K562 (cell line): ENCODE measurements around the gene MSL3. TPM values are rescaled to one million over a fixed set of nuclear protein-coding genes. Genes with fewer than 3 reads are reported as not detected.

Experiments used
- ATAC-seq: fragments of 200-7000 bp; cut with Tn5 transposase; 3 replicates; pipeline ENCODE4 v1.9.1; 2020; ENCODE audit warnings: moderate library complexity
- BruUV-seq: library from RNA; stranded (reverse); fragments of 400-500 nt; replicated peaks from 2 replicates; lab custom pipeline; 2021; lab: Mats Ljungman, UMichigan
- CTCF ChIA-PET: fragments of 300-600 bp; formaldehyde crosslinking; extraction: SDS; loops from one replicate; lab custom pipeline; 2021; ENCODE audit warnings: low intra/inter-chr PET ratio; lab: Yijun Ruan, JAX
- POLR2A ChIA-PET: fragments of 300-600, 350-650 bp; sonication (Branson Sonifier 250); formaldehyde crosslinking; extraction: SDS; loops from one replicate; lab custom pipeline; 2021; ENCODE audit warnings: antibody characterized with exemption, inconsistent platforms; lab: Yijun Ruan, JAX
- DNase-seq, 4 experiments: peaks; one replicate each; pipeline versions ENCODE4 v3.0.0 to v3.0.0-alpha.2; 2011 to 2018; ENCODE audit warnings: low spot score in 3 of 4, mixed read lengths in 3 of 4; ENCODE audit errors: extremely low read depth in 1 of 4
- FAIRE-seq: peaks from 2 replicates; lab custom pipeline; 2011; peaks lifted over from hg19 to GRCh38; lab: Jason Lieb, UNC
- H2AFZ ChIP-seq: 2 replicates; pipeline ENCODE4 v1.6.0; 2011; ENCODE audit warnings: low read depth, low read length, control low read depth, inconsistent platforms
- H3K27ac ChIP-seq: fragments of 200-600 bp; 3 replicates; pipeline ENCODE4 v1.8.0; 2011; ENCODE audit warnings: low read depth, mild to moderate bottlenecking, control low read depth, inconsistent platforms, low read length, moderate library complexity, mixed read lengths; ENCODE audit errors: extremely low read depth
- H3K27me3 ChIP-seq, 2 experiments: fragments of 300-600 bp in 1 of 2; 2 replicates in 1 of 2; 3 replicates in 1 of 2; pipeline versions ENCODE4 v1.6.0 to v1.8.0; 2011; ENCODE audit warnings: inconsistent platforms in 2 of 2, low read length in 2 of 2, mild to moderate bottlenecking in 1 of 2, mixed read lengths in 1 of 2, moderate library complexity in 1 of 2; ENCODE audit not compliant: control insufficient read depth in 2 of 2, insufficient read depth in 2 of 2
- H3K36me3 ChIP-seq: fragments of 300-600 bp; 3 replicates; pipeline ENCODE4 v1.8.0; 2011; ENCODE audit warnings: mild to moderate bottlenecking, low read length, inconsistent platforms; ENCODE audit not compliant: control insufficient read depth, insufficient read depth
- H3K4me1 ChIP-seq, 2 experiments: fragments of 200-600 bp in 1 of 2; replicated peaks in 1 of 2; 2 replicates in 1 of 2; 3 replicates in 1 of 2; pipeline versions ENCODE4 v1.5.1 to v1.8.0; 2011; ENCODE audit warnings: inconsistent platforms in 2 of 2, low read length in 2 of 2, mild to moderate bottlenecking in 1 of 2, mixed read lengths in 1 of 2, moderate library complexity in 1 of 2; ENCODE audit not compliant: control insufficient read depth in 2 of 2, insufficient read depth in 2 of 2
- H3K4me2 ChIP-seq: 2 replicates; pipeline ENCODE4 v1.6.1; 2011; ENCODE audit warnings: low read length, control low read depth, inconsistent platforms, mixed read lengths; ENCODE audit not compliant: insufficient read depth
- H3K4me3 ChIP-seq: fragments of 200-600 bp; sonication (generic), shearing (Covaris generic); 2 replicates; pipeline ENCODE4 v1.5.1; 2016; ENCODE audit warnings: control low read depth, inconsistent platforms
- H3K79me2 ChIP-seq: fragments of 200-600 bp; 3 replicates; pipeline ENCODE4 v1.8.0; 2011; ENCODE audit warnings: low read length, inconsistent platforms; ENCODE audit not compliant: control insufficient read depth, insufficient read depth
- H3K9ac ChIP-seq, 2 experiments: 2 replicates each; pipeline versions ENCODE4 v1.6.0 to v1.6.1; 2011; ENCODE audit warnings: low read depth in 2 of 2, low read length in 2 of 2, control low read depth in 1 of 2, inconsistent platforms in 1 of 2, mild to moderate bottlenecking in 1 of 2, mixed read lengths in 1 of 2; ENCODE audit not compliant: insufficient read depth in 1 of 2
- H3K9me1 ChIP-seq: one replicate; pipeline ENCODE4 v1.6.0; 2011; ENCODE audit warnings: inconsistent platforms, mild to moderate bottlenecking, low read length, moderate library complexity; ENCODE audit not compliant: control insufficient read depth, insufficient read depth
- H3K9me3 ChIP-seq: replicated peaks from 2 replicates; pipeline ENCODE4 v1.5.1; 2011; ENCODE audit warnings: low read depth, low read length, inconsistent platforms; ENCODE audit not compliant: control insufficient read depth, insufficient read depth
- H4K20me1 ChIP-seq: replicated peaks from 2 replicates; pipeline ENCODE4 v1.6.1; 2011; ENCODE audit warnings: low read length, inconsistent platforms, mixed read lengths; ENCODE audit not compliant: control insufficient read depth, insufficient read depth
- BACH1 ChIP-seq: fragments of 200-800 bp; sonication (Bioruptor generic); IDR thresholded peaks from 2 replicates; pipeline ENCODE4 v1.6.1; 2016; ENCODE audit warnings: missing genetic modification characterization, missing compliant biosample characterization
- ETV6 ChIP-seq, 3 experiments: fragments of 150-350 bp in 1 of 3; sonication (generic) in 1 of 3; formaldehyde crosslinking in 1 of 3; IDR thresholded peaks; 2 replicates each; pipeline versions ENCODE4 v1.6.1 to v1.8.0; 2014 to 2022; ENCODE audit warnings: borderline replicate concordance in 2 of 3, low read depth in 2 of 3, antibody characterized with exemption in 1 of 3, low read length in 1 of 3, mild to moderate bottlenecking in 1 of 3, missing genetic modification reagents in 1 of 3
- NFRKB ChIP-seq: fragments of 450-650 bp; IDR thresholded peaks from 2 replicates; pipeline ENCODE4 v1.6.1; 2016; ENCODE audit warnings: low read depth
- NONO ChIP-seq, 2 experiments: fragments of 200-400 bp in 1 of 2; fragments of 450-650 bp in 1 of 2; formaldehyde crosslinking in 1 of 2; IDR thresholded peaks; 2 replicates each; pipeline ENCODE4 v1.6.1; 2017; ENCODE audit warnings: low read depth in 2 of 2, mild to moderate bottlenecking in 2 of 2, moderate library complexity in 2 of 2, low read length in 1 of 2
- PML ChIP-seq: IDR thresholded peaks from 2 replicates; pipeline ENCODE4 v1.6.1; 2012; ENCODE audit warnings: low read length, inconsistent platforms
- POLR3G ChIP-seq: IDR thresholded peaks from 2 replicates; pipeline ENCODE4 v1.6.1; 2011; ENCODE audit not compliant: insufficient read length, insufficient replicate concordance; ENCODE audit errors: extremely low read depth
- SRSF9 ChIP-seq: fragments of 200-400 bp; formaldehyde crosslinking; IDR thresholded peaks from 2 replicates; pipeline ENCODE4 v1.6.1; 2017; ENCODE audit warnings: low read depth, low read length, borderline replicate concordance
- ZBTB1 ChIP-seq: sonication (generic); formaldehyde crosslinking; IDR thresholded peaks from 2 replicates; pipeline ENCODE4 v1.8.1; 2023; ENCODE audit warnings: missing genetic modification reagents, low read depth, mild to moderate bottlenecking, borderline replicate concordance
- ZFP30 ChIP-seq: fragments of 250-450 bp; sonication (Bioruptor Pico); IDR thresholded peaks from 2 replicates; pipeline ENCODE4 v1.8.0; 2022; ENCODE audit warnings: moderate library complexity, mild to moderate bottlenecking, inconsistent platforms, borderline replicate concordance
- ZNF77 ChIP-seq: fragments of 250-450 bp; sonication (Bioruptor Pico); IDR thresholded peaks from 2 replicates; pipeline ENCODE4 v1.5.0; 2020
- WGBS: fragments of 100-300 bp; shearing (Covaris generic); methylation state at CpG from one replicate; pipeline ENCODE4 v1.1.6; 2016; ENCODE audit warnings: low coverage, mixed read lengths; ENCODE audit not compliant: insufficient coverage; ENCODE audit errors: missing lambda C conversion rate; 5-methylcytosine and 5-hydroxymethylcytosine counted together
- in situ Hi-C: fragments of 300-500 bp; cut with MboI; formaldehyde crosslinking; loops from 4 replicates; pipeline ENCODE4 v1.15.0; 2018; ENCODE audit warnings: inconsistent platforms, mixed read lengths
- intact Hi-C: fragments of 100-400 bp; cut with micrococcal nuclease; formaldehyde crosslinking; loops from 2 replicates; pipeline ENCODE4 v1.14.2; 2022
- polyA plus RNA-seq, 8 experiments: library from polyadenylated mRNA; depleted of rRNA in 4 of 8; stranded (reverse) in 5 of 8; unstranded in 3 of 8; fragments of >200 nt; fragmentation: Nextera tagmentation in 2 of 8; fragmentation: Illumina TruSeq in 1 of 8; extraction: Ambion mirVana in 2 of 8; extraction: Trizol in 1 of 8; gene quantifications; 2 replicates each; pipeline versions ENCODE4 v1.2.1 to v1.2.3, GENCODE V29; 2011 to 2014; ENCODE audit warnings: inconsistent platforms in 1 of 8, missing spikeins in 1 of 8
- total RNA-seq, 7 experiments: library from RNA; depleted of rRNA in 6 of 7; stranded (reverse); fragments of >200 nt in 6 of 7; fragmentation: Illumina TruSeq in 2 of 7; extraction: Trizol in 2 of 7; gene quantifications; 2 replicates each; pipeline versions ENCODE4 v1.2.1 to v1.2.3, GENCODE V29; 2011 to 2021; ENCODE audit warnings: low replicate concordance in 1 of 7
- TF ChIP-seq, protein P1 (sequence below), 2 experiments: fragments of 250-450 bp in 1 of 2; fragments of 450-650 bp in 1 of 2; sonication (Bioruptor Pico) in 1 of 2; IDR thresholded peaks; 2 replicates each; pipeline versions ENCODE4 v1.6.1 to v1.8.0; 2016 to 2021; ENCODE audit warnings: mild to moderate bottlenecking in 2 of 2, moderate library complexity in 2 of 2, missing compliant biosample characterization in 1 of 2, missing genetic modification characterization in 1 of 2
- TF ChIP-seq, protein P2 (sequence below): fragments of 250-450 bp; sonication (Bioruptor Pico); IDR thresholded peaks from 2 replicates; pipeline ENCODE4 v1.4.0; 2020
- TF ChIP-seq, protein P3 (sequence below), 3 experiments: IDR thresholded peaks in 2 of 3; conservative IDR thresholded peaks in 1 of 3; 2 replicates each; pipeline ENCODE4 v1.5.1; 2011 to 2012; ENCODE audit warnings: low read length in 3 of 3, mild to moderate bottlenecking in 3 of 3, control low read depth in 2 of 3, improper control_type of control experiment in 1 of 3, inconsistent platforms in 1 of 3, low read depth in 1 of 3, mixed read lengths in 1 of 3, moderate library complexity in 1 of 3; ENCODE audit not compliant: insufficient read depth in 2 of 3

Gene MSL3
- total and polyA plus RNA-seq, 9 of the 15 experiments (the other 6 are each of a cell fraction or from before 2014, with no cell fraction given): 21.3 to 39.9 (median 27.1) TPM

DNA sequence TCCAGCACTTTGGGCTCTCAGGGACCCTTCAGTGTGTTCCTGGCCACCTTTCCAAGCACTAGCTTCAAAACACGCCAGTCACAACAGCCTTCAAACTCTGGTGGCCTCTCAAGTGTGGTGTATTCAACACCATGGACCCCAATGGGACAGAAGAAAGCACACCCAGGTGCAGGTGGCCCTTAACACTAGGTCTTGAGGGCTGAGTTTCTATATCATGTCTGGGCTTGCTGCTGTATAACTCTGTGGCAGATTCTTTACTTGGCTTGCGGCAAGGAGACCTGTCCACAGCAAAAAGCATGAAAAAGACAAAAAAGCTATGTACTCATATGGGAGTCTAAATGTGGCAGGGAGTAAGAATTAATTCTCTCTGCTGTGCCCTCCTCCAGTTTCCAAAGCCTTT, 23.1 kb downstream of the MSL3 start:
- DNase-seq: no peak
- FAIRE-seq: no peak
- no peak overlapping the region for H2AFZ ChIP-seq
- no peaks in the 10 kb centered on the region for H3K79me2 ChIP-seq
- H3K4me2 ChIP-seq: no peak overlapping the region
- ATAC-seq: no peak
- no peaks in the 10 kb centered on the region; a peak in 1 of 5 replicates for H3K27me3 ChIP-seq
- H4K20me1 ChIP-seq: no peaks in the 10 kb centered on the region
- no peaks in the 10 kb centered on the region for H3K9me1 ChIP-seq
- ChIA-PET POLR2A (no interaction called here), CTCF (no interaction called here)
- TF ChIP-seq NONO (IDR thresholded peaks at IDR 0.05; ENCODE audit: low read depth in 2 of 2, low read length in 1 of 2) (no peak), ZNF77 (CRISPR knock-in tag) (no peak), PML (no peak), POLR3G (no peak), ZFP30 (CRISPR knock-in tag) (no peak), ZBTB1 (no peak), NFRKB (no peak), SRSF9 (no peak), BACH1 (tag) (no peak), ETV6 (IDR thresholded peaks at IDR 0.05; ENCODE audit: borderline replicate concordance in 1 of 2, low read depth in 2 of 2, low read length in 1 of 2) (no peak), ETV6 (CRISPR knock-in tag; IDR thresholded peaks at IDR 0.05; ENCODE audit: borderline replicate concordance) (no peak)
- TF ChIP-seq, protein P1, sequence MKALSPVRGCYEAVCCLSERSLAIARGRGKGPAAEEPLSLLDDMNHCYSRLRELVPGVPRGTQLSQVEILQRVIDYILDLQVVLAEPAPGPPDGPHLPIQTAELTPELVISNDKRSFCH (CRISPR knock-in tag; IDR thresholded peaks at IDR 0.05): no peak
- TF ChIP-seq, protein P1 (tag; IDR thresholded peaks at IDR 0.05): no peak
- TF ChIP-seq, protein P2, sequence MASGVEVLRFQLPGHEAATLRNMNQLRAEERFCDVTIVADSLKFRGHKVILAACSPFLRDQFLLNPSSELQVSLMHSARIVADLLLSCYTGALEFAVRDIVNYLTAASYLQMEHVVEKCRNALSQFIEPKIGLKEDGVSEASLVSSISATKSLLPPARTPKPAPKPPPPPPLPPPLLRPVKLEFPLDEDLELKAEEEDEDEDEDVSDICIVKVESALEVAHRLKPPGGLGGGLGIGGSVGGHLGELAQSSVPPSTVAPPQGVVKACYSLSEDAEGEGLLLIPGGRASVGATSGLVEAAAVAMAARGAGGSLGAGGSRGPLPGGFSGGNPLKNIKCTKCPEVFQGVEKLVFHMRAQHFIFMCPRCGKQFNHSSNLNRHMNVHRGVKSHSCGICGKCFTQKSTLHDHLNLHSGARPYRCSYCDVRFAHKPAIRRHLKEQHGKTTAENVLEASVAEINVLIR (CRISPR knock-in tag): no peak
- TF ChIP-seq, protein P3, sequence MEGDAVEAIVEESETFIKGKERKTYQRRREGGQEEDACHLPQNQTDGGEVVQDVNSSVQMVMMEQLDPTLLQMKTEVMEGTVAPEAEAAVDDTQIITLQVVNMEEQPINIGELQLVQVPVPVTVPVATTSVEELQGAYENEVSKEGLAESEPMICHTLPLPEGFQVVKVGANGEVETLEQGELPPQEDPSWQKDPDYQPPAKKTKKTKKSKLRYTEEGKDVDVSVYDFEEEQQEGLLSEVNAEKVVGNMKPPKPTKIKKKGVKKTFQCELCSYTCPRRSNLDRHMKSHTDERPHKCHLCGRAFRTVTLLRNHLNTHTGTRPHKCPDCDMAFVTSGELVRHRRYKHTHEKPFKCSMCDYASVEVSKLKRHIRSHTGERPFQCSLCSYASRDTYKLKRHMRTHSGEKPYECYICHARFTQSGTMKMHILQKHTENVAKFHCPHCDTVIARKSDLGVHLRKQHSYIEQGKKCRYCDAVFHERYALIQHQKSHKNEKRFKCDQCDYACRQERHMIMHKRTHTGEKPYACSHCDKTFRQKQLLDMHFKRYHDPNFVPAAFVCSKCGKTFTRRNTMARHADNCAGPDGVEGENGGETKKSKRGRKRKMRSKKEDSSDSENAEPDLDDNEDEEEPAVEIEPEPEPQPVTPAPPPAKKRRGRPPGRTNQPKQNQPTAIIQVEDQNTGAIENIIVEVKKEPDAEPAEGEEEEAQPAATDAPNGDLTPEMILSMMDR (IDR thresholded peaks at IDR 0.05 in 2 of 3, conservative IDR thresholded peaks at IDR 0.05 in 1 of 3; ENCODE audit: insufficient read depth in 2 of 3, low read depth in 1 of 3, low read length in 3 of 3): no peak
- H3K4me3 ChIP-seq: no peak overlapping the region
- in situ Hi-C loops (no loop called here), intact Hi-C loops (no loop called here)
- no peaks in the 10 kb centered on the region for H3K4me1 ChIP-seq
- no peak overlapping the region for H3K27ac ChIP-seq
- H3K9me3 ChIP-seq: no peaks in the 10 kb centered on the region
- BruUV-seq: no TSS peak
- 24% methylated on average over 2 of the region's 2 CpGs for whole genome bisulfite sequencing
- H3K36me3 ChIP-seq: 0 out of 3 replicates have a peak, but pooled peaks cover 1% of the 10 kb centered on the region
- H3K9ac ChIP-seq: no peak overlapping the region
